Fibroblast of villous mesenchyme (primary cell): Measurements from ENCODE around the gene NMU. TPM values are rescaled to one million over a fixed set of nuclear protein-coding genes. Genes with fewer than 3 reads are reported as not detected.

Experiments
- DNase-seq: peaks from one replicate; pipeline ENCODE4 v3.0.0-alpha.2; 2010; ENCODE audit warnings: low read depth
- H3K4me3 ChIP-seq: 2 replicates; pipeline ENCODE4 v1.5.1; 2011; ENCODE audit warnings: low read depth, mild to moderate bottlenecking, low read length
- CTCF ChIP-seq: IDR thresholded peaks from 2 replicates; pipeline ENCODE4 v1.5.1; 2012; ENCODE audit warnings: low read depth, mild to moderate bottlenecking, low read length; ENCODE audit not compliant: insufficient read depth
- total RNA-seq: library from RNA; depleted of rRNA; stranded (reverse); fragments of >200 nt; gene quantifications from 2 replicates; pipeline ENCODE4 v1.2.3, GENCODE V29; 2012

Gene NMU
- total RNA-seq, 1 donor: not detected

GRCh38 chr4:55671667-55672066 lies 35.6 kb upstream of the NMU start:
- DNase-seq: no peak
- no peak for TF ChIP-seq CTCF
- H3K4me3 ChIP-seq: no peak overlapping the region

- no peak for TF ChIP-seq CTCF
- H3K4me3 ChIP-seq: no peak overlapping the region
- no peak for DNase-seq
Observed at GRCh38 chr4:55670695-55671094, 34.6 kb upstream of the NMU start.

- no peak for TF ChIP-seq CTCF
- H3K4me3 ChIP-seq: no peak overlapping the region
- DNase-seq: no peak
Observed at GRCh38 chr4:55668449-55668848, 32.4 kb upstream of the NMU start.

GRCh38 chr4:55666535-55666934 lies 30.4 kb upstream of the NMU start:
- H3K4me3 ChIP-seq: no peak overlapping the region
- TF ChIP-seq CTCF: no peak
- no peak for DNase-seq

- DNase-seq: no peak
- TF ChIP-seq CTCF: no peak
- no peak overlapping the region for H3K4me3 ChIP-seq
Observed at GRCh38 chr4:55663145-55663544, 27.0 kb upstream of the NMU start.

GRCh38 chr4:55661398-55662056 lies 25.4 kb upstream of the NMU start:
- TF ChIP-seq CTCF: no peak
- no peak for DNase-seq
- H3K4me3 ChIP-seq: no peak overlapping the region

GRCh38 chr4:55658657-55659056 lies 22.6 kb upstream of the NMU start:
- no peak overlapping the region for H3K4me3 ChIP-seq
- no peak for TF ChIP-seq CTCF
- DNase-seq: no peak
